ENCODE data around the gene SSX2.
"Not testable (repeated sequence)": the region's sequence is repeated elsewhere in the genome, so short reads cannot be mapped to it uniquely, and the experiment has no call there.

The SSX2 gene, protein sequence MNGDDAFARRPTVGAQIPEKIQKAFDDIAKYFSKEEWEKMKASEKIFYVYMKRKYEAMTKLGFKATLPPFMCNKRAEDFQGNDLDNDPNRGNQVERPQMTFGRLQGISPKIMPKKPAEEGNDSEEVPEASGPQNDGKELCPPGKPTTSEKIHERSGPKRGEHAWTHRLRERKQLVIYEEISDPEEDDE

DNA sequence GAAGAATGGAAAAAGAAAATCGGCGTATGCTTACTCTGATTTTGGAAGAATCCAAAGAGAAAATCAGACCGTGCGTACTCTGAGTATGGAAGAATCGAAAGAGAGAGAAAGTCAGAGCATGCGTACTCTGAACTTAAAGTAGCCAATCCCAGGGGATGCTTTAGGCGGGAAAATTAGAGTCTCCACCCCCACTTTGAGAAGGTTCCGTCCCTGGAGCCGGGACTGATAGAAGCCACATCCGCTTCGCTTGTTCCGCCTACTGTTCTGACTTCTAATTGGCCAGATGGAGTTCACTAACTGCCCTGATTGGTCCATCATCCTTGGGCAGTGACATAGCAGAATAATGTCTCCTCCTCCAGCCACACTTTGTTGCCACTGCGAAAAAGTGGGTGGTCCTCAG lies at the start of gene SSX2:
Gene SSX2, minus strand, starts transcription at position 101 of the 400 bp plus-strand sequence. CDS start 1,429 bp downstream, outside the sequence.
- DNase-seq: not testable (repeated sequence)

DNA sequence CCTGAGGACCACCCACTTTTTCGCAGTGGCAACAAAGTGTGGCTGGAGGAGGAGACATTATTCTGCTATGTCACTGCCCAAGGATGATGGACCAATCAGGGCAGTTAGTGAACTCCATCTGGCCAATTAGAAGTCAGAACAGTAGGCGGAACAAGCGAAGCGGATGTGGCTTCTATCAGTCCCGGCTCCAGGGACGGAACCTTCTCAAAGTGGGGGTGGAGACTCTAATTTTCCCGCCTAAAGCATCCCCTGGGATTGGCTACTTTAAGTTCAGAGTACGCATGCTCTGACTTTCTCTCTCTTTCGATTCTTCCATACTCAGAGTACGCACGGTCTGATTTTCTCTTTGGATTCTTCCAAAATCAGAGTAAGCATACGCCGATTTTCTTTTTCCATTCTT lies 44.0 kb upstream of the SSX2 start, which contains the start of gene SSX2B:
Gene SSX2B, plus strand, starts transcription at position 301 of the 400 bp plus-strand sequence. CDS start 1,429 bp downstream, outside the sequence.
- not testable (repeated sequence) for DNase-seq

DNA sequence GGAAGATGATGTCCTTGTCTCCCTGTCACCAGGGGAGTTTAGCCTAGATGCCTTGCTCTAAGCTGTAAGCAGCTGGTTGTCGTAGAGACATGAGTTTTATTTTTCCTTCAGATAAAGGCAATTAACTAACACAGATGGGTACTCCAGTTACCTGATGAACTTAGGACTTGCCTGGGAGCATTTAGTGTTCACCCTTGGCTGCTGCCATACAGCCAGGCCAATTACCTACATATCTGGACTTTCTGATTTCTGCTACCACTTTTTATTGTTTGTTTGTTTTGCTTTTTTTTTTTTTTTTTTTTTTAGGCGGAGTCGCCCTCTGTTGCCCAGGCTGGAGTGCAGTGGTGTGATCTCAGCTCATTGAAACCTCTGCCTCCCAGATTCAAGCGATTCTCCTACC lies 14.9 kb downstream of the SSX2 start:
- not testable (repeated sequence) for DNase-seq

DNA sequence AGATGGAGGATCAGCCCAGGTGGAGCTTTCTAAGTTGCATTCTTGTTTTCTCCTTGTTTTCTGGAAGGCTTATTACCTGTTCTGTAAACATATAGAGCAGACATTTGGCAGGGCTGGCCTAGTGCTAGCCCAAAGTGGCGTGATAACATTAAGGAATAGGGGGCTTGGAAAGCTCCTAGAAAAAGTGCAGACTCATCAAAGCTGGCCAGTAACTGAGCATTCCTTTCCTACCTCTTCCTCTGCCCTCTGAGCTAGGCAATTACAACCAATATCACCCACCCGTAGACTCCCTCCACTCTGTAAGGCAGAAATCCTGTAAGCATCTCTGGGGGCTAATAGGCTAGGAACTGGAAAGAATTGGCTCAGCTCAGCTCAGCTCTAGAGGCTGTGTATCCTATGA lies 44.8 kb downstream of the SSX2 start:
- not testable (repeated sequence) for DNase-seq

DNA sequence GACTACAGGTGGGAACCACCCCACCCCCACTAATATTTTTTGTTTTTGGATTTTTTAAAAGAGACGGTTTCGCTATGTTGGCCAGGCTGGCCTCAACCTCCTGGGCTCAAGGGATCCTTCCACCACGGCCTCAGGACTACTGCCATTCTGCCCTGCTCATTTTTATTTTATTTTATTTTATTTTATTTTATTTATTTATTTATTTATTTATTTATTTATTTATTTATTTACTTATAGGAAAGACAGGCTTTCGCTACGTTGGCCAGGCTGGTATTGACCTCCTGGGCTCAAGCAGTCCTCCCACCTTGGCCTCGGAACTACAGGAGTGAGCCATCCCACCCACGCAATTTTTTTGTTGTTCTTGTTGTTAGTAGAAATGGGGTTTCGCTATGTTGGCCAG lies 51.5 kb downstream of the SSX2 start:
- DNase-seq: not testable (repeated sequence)

DNA sequence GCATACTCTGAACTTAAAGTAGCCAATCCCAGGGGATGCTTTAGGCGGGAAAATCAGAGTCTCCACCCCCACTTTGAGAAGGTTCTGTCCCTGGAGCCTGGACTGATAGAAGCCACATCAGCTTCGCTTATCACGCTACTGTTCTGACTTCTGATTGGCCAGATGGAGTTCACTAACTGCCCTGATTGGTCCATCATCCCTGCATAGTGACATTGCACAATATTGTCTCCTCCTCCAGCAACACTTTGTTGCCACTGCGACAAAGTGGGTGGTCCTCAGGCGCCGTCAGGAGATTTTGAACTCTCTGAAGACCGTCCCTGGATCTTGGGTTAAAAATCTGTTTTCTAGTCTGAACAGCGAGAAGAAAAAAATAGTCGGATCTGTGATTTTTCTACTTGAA lies 52.2 kb downstream of the SSX2 start, which contains the start of gene SSX7:
Gene SSX7, minus strand, starts transcription at position 101 of the 400 bp plus-strand sequence. CDS start 1,428 bp downstream, outside the sequence.
- not testable (repeated sequence) for DNase-seq

DNA sequence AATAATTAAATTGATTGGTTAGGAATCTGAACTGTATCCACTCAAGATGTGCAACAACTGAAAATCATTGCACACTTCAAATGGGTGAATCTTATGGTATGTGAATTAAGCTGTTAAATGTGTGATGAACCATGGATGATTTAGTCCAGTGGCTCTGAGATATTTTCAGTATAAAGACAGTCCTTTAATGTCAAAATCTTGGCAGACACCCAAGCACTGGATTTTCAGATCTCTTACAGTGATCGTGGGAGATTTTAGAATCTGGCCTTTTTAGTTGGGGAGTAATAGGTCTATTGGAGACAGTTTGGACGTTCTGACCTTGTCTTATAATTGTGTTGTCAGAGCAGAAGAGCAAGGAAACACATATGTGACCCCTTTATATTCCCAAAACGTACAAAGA lies 56.3 kb downstream of the SSX2 start:
- not testable (repeated sequence) for DNase-seq

DNA sequence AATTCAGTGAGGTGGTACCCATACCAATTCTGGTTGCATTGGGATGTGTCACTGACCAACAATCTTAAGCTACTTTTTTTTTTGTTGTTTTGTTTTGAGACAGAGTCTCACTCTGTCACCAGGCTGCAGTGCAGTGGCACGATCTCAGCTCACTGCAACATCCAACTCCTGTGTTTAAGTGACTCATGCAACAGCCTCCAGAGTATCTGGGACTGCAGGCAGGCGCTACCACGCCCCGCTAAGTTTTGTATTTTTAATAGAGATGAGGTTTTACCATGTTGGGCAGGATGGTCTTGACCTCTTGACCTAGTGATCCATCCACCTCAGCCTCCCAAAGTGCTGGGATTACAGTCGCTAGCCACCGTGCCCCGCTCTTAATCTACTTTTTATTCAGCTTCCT lies 58.0 kb downstream of the SSX2 start:
- not testable (repeated sequence) for DNase-seq
